Spinal cord (tissue), 10 donors: ENCODE measurements around the gene C10orf88. TPM values are rescaled to one million over a fixed set of nuclear protein-coding genes. Genes with fewer than 3 reads are reported as not detected.
A peak's percentile ranks its signal among the peaks of the same experiment; 100 is the strongest.

Source experiments
- DNase-seq, 6 donors: peaks; one replicate each; pipeline versions ENCODE4 v3.0.0 to v3.0.0-alpha.2; 2013 to 2015; ENCODE audit warnings: low spot score in 6 of 6, low read depth in 4 of 6
- H3K27ac ChIP-seq: one replicate; pipeline ENCODE4 v1.5.1; 2013; ENCODE audit warnings: low read depth, low read length, control low read depth
- H3K27me3 ChIP-seq: one replicate; pipeline ENCODE4 v1.6.1; 2013; ENCODE audit warnings: low read length; ENCODE audit not compliant: control insufficient read depth, insufficient read depth
- H3K36me3 ChIP-seq: one replicate; pipeline ENCODE4 v1.6.1; 2013; ENCODE audit warnings: low read length; ENCODE audit not compliant: control insufficient read depth, insufficient read depth
- H3K4me1 ChIP-seq: one replicate; pipeline ENCODE4 v1.6.1; 2013; ENCODE audit warnings: low read length; ENCODE audit not compliant: control insufficient read depth, insufficient read depth
- H3K4me3 ChIP-seq: one replicate; pipeline ENCODE4 v1.5.1; 2013; ENCODE audit warnings: low read depth, low read length, control low read depth
- H3K9me3 ChIP-seq: one replicate; pipeline ENCODE4 v1.6.1; 2013; ENCODE audit warnings: low read length; ENCODE audit not compliant: control insufficient read depth, insufficient read depth
- WGBS: methylation state at CpG from one replicate; pipeline ENCODE4 v1.1.5; 2013; ENCODE audit warnings: missing lambda C conversion rate; ENCODE audit not compliant: insufficient coverage; 5-methylcytosine and 5-hydroxymethylcytosine counted together
- polyA plus RNA-seq, 2 donors: library from polyadenylated mRNA; unstranded; fragments of 120-200 nt; gene quantifications; one replicate each; pipeline ENCODE4 v1.2.1, GENCODE V29; 2013; ENCODE audit not compliant: insufficient read length in 2 of 2
- total RNA-seq, 2 donors: library from RNA; depleted of rRNA in 1 of 2; stranded (reverse); fragments of 120-200 nt in 1 of 2; fragments of >200 nt in 1 of 2; gene quantifications; one replicate each; pipeline versions ENCODE4 v1.2.3 to v1.2.4, GENCODE V29; 2013 to 2014
- donor health status: healthy.

Gene C10orf88
- total and polyA plus RNA-seq, 4 donors: 11.2 to 33.7 (median 18.6) TPM

GRCh38 chr10:122974023-122974422 is 20.0 kb upstream of the C10orf88 start:
- Histone ChIP-seq H3K36me3 (no peaks in the 10 kb centered on the region), H3K4me1 (no peaks in the 10 kb centered on the region), H3K4me3 (no peak overlapping the region), H3K27me3 (no peaks in the 10 kb centered on the region), H3K27ac (no peak overlapping the region), H3K9me3 (no peaks in the 10 kb centered on the region)
- peak in 2 of 6 donors; percentile 14 to 19 for DNase-seq
- 41% methylated on average over 2 of the region's 5 CpGs for WGBS

GRCh38 chr10:122968698-122969097 is 14.7 kb upstream of the C10orf88 start:
- Histone ChIP-seq H3K36me3 (peaks cover 8% of the 10 kb centered on the region), H3K27me3 (no peaks in the 10 kb centered on the region), H3K27ac (no peak overlapping the region), H3K4me3 (no peak overlapping the region), H3K9me3 (peaks cover 2% of the 10 kb centered on the region), H3K4me1 (no peaks in the 10 kb centered on the region)
- DNase-seq: no peak
- no CpG with 5 or more reads among the region's 3 CpGs for WGBS

- Histone ChIP-seq H3K4me1 (no peaks in the 10 kb centered on the region), H3K4me3 (no peak overlapping the region), H3K9me3 (peaks cover 2% of the 10 kb centered on the region), H3K27ac (no peak overlapping the region), H3K36me3 (peaks cover 8% of the 10 kb centered on the region), H3K27me3 (no peaks in the 10 kb centered on the region)
- no peak for DNase-seq
Measured at GRCh38 chr10:122966879-122967278, 12.9 kb upstream of the C10orf88 start.

- Histone ChIP-seq H3K9me3 (peaks cover 2% of the 10 kb centered on the region), H3K27me3 (no peaks in the 10 kb centered on the region), H3K4me1 (no peaks in the 10 kb centered on the region), H3K27ac (no peak overlapping the region), H3K36me3 (peaks cover 8% of the 10 kb centered on the region), H3K4me3 (no peak overlapping the region)
- WGBS: 87% methylated on average over 3 of the region's 3 CpGs
- DNase-seq: no peak
Measured at GRCh38 chr10:122962405-122962804, 8.4 kb upstream of the C10orf88 start.

- Histone ChIP-seq H3K9me3 (peaks cover 3% of the 10 kb centered on the region), H3K27me3 (peaks cover 3% of the 10 kb centered on the region), H3K27ac (no peak overlapping the region), H3K4me1 (peaks cover 14% of the 10 kb centered on the region), H3K36me3 (no peaks in the 10 kb centered on the region), H3K4me3 (no peak overlapping the region)
- DNase-seq: no peak
- no CpG with 5 or more reads among the region's 5 CpGs for WGBS
Measured at GRCh38 chr10:122957474-122957873, 3.4 kb upstream of the C10orf88 start.

- no peaks in the 10 kb centered on the region for H3K36me3 ChIP-seq
- no peak for DNase-seq
- H3K27ac ChIP-seq: no peak overlapping the region
- H3K4me1 ChIP-seq: peaks cover 14% of the 10 kb centered on the region
- H3K27me3 ChIP-seq: peaks cover 3% of the 10 kb centered on the region
- no CpG with 5 or more reads among the region's 1 CpG for WGBS
- no peak overlapping the region for H3K4me3 ChIP-seq
- peaks cover 3% of the 10 kb centered on the region for H3K9me3 ChIP-seq
Measured at GRCh38 chr10:122955892-122956291, 1.9 kb upstream of the C10orf88 start.

GRCh38 chr10:122954731-122955050 is 664 bp upstream of the C10orf88 start:
- peaks cover 3% of the 10 kb centered on the region for H3K9me3 ChIP-seq
- peaks cover 3% of the 10 kb centered on the region for H3K27me3 ChIP-seq
- H3K27ac ChIP-seq: no peak overlapping the region
- H3K36me3 ChIP-seq: no peaks in the 10 kb centered on the region
- H3K4me1 ChIP-seq: peaks cover 14% of the 10 kb centered on the region
- DNase-seq: no peak
- H3K4me3 ChIP-seq: peak overlapping the region; percentile 81
- WGBS: 79% methylated on average over 11 of the region's 13 CpGs

- no peak overlapping the region for H3K4me3 ChIP-seq
- WGBS: no CpG with 5 or more reads among the region's 3 CpGs
- H3K27me3 ChIP-seq: no peaks in the 10 kb centered on the region
- no peak for DNase-seq
- H3K36me3 ChIP-seq: peaks cover 3% of the 10 kb centered on the region
- H3K4me1 ChIP-seq: peaks cover 7% of the 10 kb centered on the region
- H3K27ac ChIP-seq: no peak overlapping the region
- no peaks in the 10 kb centered on the region for H3K9me3 ChIP-seq
Measured at GRCh38 chr10:122949296-122949695, 4.7 kb downstream of the C10orf88 start.

- H3K9me3 ChIP-seq: no peaks in the 10 kb centered on the region
- DNase-seq: peak in 1 of 6 donors; percentile 29
- H3K4me3 ChIP-seq: no peak overlapping the region
- no peaks in the 10 kb centered on the region for H3K36me3 ChIP-seq
- no CpG with 5 or more reads among the region's 1 CpG for WGBS
- no peak overlapping the region for H3K27ac ChIP-seq
- no peaks in the 10 kb centered on the region for H3K4me1 ChIP-seq
- no peaks in the 10 kb centered on the region for H3K27me3 ChIP-seq
Measured at GRCh38 chr10:122939856-122940543, 14.0 kb downstream of the C10orf88 start.

- no peak for DNase-seq
- Histone ChIP-seq H3K4me3 (no peak overlapping the region), H3K4me1 (no peaks in the 10 kb centered on the region), H3K27ac (no peak overlapping the region), H3K36me3 (no peaks in the 10 kb centered on the region), H3K9me3 (no peaks in the 10 kb centered on the region), H3K27me3 (no peaks in the 10 kb centered on the region)
- no CpG with 5 or more reads among the region's 1 CpG for WGBS
Measured at GRCh38 chr10:122939133-122939855, 14.7 kb downstream of the C10orf88 start.
